ENCODE results near the gene KLHL36. TPM values are rescaled to one million over a fixed set of nuclear protein-coding genes. Genes with fewer than 3 reads are reported as not detected.

Gene KLHL36
- total RNA-seq, 5 donors from 2014 or later (not counting 1 experiment from before 2014, with no cell fraction given) = 96.1 to 135 (median 127) TPM

DNA sequence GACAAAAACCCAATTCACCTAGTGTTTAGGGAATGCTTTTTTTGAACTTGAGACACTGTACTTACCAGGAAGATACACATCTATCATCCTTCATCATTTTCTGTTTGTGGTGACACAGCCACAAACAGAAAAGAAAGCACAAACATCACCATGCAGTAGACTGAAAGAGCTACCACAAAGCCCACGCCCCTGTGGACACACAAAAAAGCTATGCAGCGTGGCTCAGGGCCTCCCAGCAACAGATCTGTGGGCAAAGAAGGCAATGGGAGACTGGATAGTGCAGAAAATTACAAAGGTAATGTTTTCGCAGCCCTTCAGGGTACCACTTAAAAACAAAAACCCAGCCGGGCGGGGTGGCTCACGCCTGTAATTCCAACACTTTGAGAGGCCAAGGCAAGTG lies 40.0 kb upstream of the KLHL36 start:
- peaks cover 29% of the 10 kb centered on the region for H3K36me3 Mint-ChIP-seq
- DNase-seq = peak in 9 of 35 experiments; percentile 29 to 66 (median 44)

DNA sequence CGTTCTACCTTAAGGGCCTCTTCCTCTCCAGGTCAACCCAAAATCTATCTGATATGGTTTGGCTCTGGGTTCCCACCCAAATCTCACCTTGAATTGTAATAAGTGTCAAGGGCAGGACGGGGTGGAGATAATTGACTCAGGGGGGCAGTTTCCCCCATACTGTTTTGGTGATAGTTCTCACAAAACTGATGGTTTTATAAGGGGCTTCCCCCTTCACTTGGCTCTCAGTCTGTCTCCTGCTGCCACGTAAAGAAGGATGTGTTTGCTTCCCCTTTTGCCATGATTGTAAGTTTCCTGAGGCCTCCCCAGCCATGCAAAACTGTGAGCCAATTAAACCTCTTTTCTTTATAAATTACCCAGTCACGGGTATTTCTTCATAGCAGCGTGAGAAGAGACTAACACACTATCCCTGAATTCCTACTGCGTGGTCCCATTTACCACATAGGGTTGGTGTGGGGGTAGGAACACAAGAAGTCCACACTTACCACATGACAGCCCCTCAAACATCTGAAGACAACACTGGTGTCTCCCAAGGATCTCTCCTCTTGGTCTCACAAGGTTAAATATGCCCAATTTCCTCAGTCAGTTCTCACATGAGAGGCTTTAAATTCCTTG lies 38.6 kb upstream of the KLHL36 start:
- Histone ChIP-seq H3K36me3 (ENCODE audit: control insufficient read depth in 2 of 2, extremely low read depth in 1 of 2, insufficient read depth in 1 of 2, low read length in 1 of 2) (peaks cover 12 to 40% of the 10 kb centered on the region in 2 donors), H3K27me3 (replicated peaks in 1 of 2; ENCODE audit: control insufficient read depth in 2 of 2, extremely low read depth in 1 of 2, insufficient read depth in 2 of 2, low read length in 1 of 2) (no peaks in the 10 kb centered on the region), H3K4me3 (ENCODE audit: control insufficient read depth in 1 of 2, extremely low read depth in 1 of 2, low read length in 1 of 2) (peak overlapping the region in 1 of 2 donors; percentile 15), H3K9me3 (peaks cover 2% of the 10 kb centered on the region), H3K27ac (ENCODE audit: low read length) (peak overlapping the region; percentile 79), H3K4me1 (ENCODE audit: control insufficient read depth in 1 of 2, extremely low read depth in 1 of 2, insufficient read depth in 2 of 2, low read length in 2 of 2) (peaks cover 80 to 100% of the 10 kb centered on the region in 2 experiments)
- H3K36me3 Mint-ChIP-seq = peaks cover 33% of the 10 kb centered on the region
- H3K27me3 Mint-ChIP-seq = no peaks in the 10 kb centered on the region
- peak overlapping the region; percentile 29 to 94 (median 67) for H3K4me3 Mint-ChIP-seq
- peak in 1 of 35 experiments; percentile 32 for DNase-seq
- ChIA-PET POLR2A (no interaction called here), CTCF (no interaction called here)
- peak overlapping the region; percentile 90 to 96 for H3K27ac Mint-ChIP-seq
- peaks cover 89 to 99% (median 97%) of the 10 kb centered on the region in 3 donors for H3K4me1 Mint-ChIP-seq
- H3K9me3 Mint-ChIP-seq = no peaks in the 10 kb centered on the region
- ATAC-seq (replicated peaks in 1 of 4) = no peak
- WGBS (ENCODE audit: insufficient coverage) = no CpG with 5 or more reads among the region's 6 CpGs

More for the DNA sequence above, 40.0 kb upstream of the KLHL36 start:
- Mint-ChIP-seq H3K4me3 (peak overlapping the region; percentile 56 to 76 (median 67)), H3K27ac (peak overlapping the region; percentile 90 to 96), H3K27me3 (no peaks in the 10 kb centered on the region), H3K9me3 (no peaks in the 10 kb centered on the region), H3K4me1 (peaks cover 87 to 95% (median 92%) of the 10 kb centered on the region in 3 donors)
- peaks cover 76 to 99% of the 10 kb centered on the region in 2 experiments for H3K4me1 ChIP-seq (ENCODE audit: control insufficient read depth in 1 of 2, extremely low read depth in 1 of 2, insufficient read depth in 2 of 2, low read length in 2 of 2)
- CTCF ChIA-PET = interaction anchor here (0.8 to 1.6 kb wide), 5 partner anchors 8 to 56 kb away, joined by 3 to 5 read pairs (median 3); no protein-coding TSS in a partner anchor
- H3K9me3 ChIP-seq = peaks cover 2% of the 10 kb centered on the region
- H3K4me3 ChIP-seq (ENCODE audit: control insufficient read depth in 1 of 2, extremely low read depth in 1 of 2, low read length in 1 of 2) = peak overlapping the region in 1 of 2 donors; percentile 5
- 17% methylated on average over 1 of the region's 6 CpGs for WGBS (ENCODE audit: insufficient coverage)
- H3K27me3 ChIP-seq (replicated peaks in 1 of 2; ENCODE audit: control insufficient read depth in 2 of 2, extremely low read depth in 1 of 2, insufficient read depth in 2 of 2, low read length in 1 of 2) = no peaks in the 10 kb centered on the region
- ATAC-seq (replicated peaks in 1 of 4) = peak; percentile 59 to 69 (median 63)
- POLR2A ChIA-PET = interaction anchor here (0.9 to 1.0 kb wide), 2 partner anchors 8 to 40 kb away, joined by 3 to 5 read pairs; partner anchors contain the start of gene KLHL36 (in 1 of the 2)
- H3K36me3 ChIP-seq (ENCODE audit: control insufficient read depth in 2 of 2, extremely low read depth in 1 of 2, insufficient read depth in 1 of 2, low read length in 1 of 2) = peaks cover 8 to 27% of the 10 kb centered on the region in 2 donors
- H3K27ac ChIP-seq (ENCODE audit: low read length) = peak overlapping the region; percentile 79

DNA sequence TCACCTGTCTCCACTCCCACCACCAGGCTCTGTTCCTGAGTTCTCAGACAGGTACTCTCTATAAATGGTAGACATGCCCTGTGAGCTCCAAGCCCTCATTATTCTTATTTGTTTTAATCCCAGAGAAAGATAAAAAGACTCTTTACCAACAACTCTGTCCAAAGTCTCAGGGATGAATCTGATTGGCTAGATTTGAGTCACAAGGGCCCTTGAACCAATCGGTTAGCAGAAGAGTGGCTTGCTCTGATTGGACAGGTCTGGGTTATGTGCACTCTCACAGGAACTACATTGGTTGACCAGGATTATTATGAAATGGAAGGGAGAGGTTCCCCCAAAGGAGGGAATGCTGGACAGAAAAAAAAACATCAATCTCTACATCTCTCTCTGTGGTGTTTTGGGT lies 37.9 kb upstream of the KLHL36 start:
- DNase-seq (peak in 1 of 35 experiments; percentile 19), ATAC-seq (replicated peaks in 1 of 4) (no peak)
- peaks cover 95 to 99% (median 99%) of the 10 kb centered on the region in 3 donors for H3K4me1 Mint-ChIP-seq
- H3K9me3 Mint-ChIP-seq = no peaks in the 10 kb centered on the region
- H3K27me3 ChIP-seq (replicated peaks in 1 of 2; ENCODE audit: control insufficient read depth in 2 of 2, extremely low read depth in 1 of 2, insufficient read depth in 2 of 2, low read length in 1 of 2) = no peaks in the 10 kb centered on the region
- H3K36me3 Mint-ChIP-seq = peaks cover 34% of the 10 kb centered on the region
- peak overlapping the region; percentile 90 to 96 for H3K27ac Mint-ChIP-seq
- peak overlapping the region; percentile 79 for H3K27ac ChIP-seq (ENCODE audit: low read length)
- peak overlapping the region in 1 of 3 donors; percentile 94 for H3K4me3 Mint-ChIP-seq
- peaks cover 2% of the 10 kb centered on the region for H3K9me3 ChIP-seq
- CTCF ChIA-PET = interaction anchor here in 1 of 2 donors (1.0 kb wide), 1 partner anchor 8 kb away, joined by 5 read pairs; no protein-coding TSS in a partner anchor
- no peak overlapping the region for H3K4me3 ChIP-seq (ENCODE audit: control insufficient read depth in 1 of 2, extremely low read depth in 1 of 2, low read length in 1 of 2)
- WGBS (ENCODE audit: insufficient coverage) = no CpG with 5 or more reads among the region's 1 CpG
- POLR2A ChIA-PET = no interaction called here
- peaks cover 14 to 40% of the 10 kb centered on the region in 2 donors for H3K36me3 ChIP-seq (ENCODE audit: control insufficient read depth in 2 of 2, extremely low read depth in 1 of 2, insufficient read depth in 1 of 2, low read length in 1 of 2)
- H3K4me1 ChIP-seq (ENCODE audit: control insufficient read depth in 1 of 2, extremely low read depth in 1 of 2, insufficient read depth in 2 of 2, low read length in 2 of 2) = peaks cover 84 to 100% of the 10 kb centered on the region in 2 experiments
- no peaks in the 10 kb centered on the region for H3K27me3 Mint-ChIP-seq

GRCh38 chr16:84611041-84611440 lies 37.3 kb upstream of the KLHL36 start:
- Mint-ChIP-seq H3K9me3 (no peaks in the 10 kb centered on the region), H3K4me3 (peak overlapping the region in 1 of 3 donors; percentile 94)
- POLR2A ChIA-PET = interaction anchor here in 1 of 2 donors (0.5 kb wide), 1 partner anchor 58 kb away, joined by 4 read pairs; no protein-coding TSS in a partner anchor

DNA sequence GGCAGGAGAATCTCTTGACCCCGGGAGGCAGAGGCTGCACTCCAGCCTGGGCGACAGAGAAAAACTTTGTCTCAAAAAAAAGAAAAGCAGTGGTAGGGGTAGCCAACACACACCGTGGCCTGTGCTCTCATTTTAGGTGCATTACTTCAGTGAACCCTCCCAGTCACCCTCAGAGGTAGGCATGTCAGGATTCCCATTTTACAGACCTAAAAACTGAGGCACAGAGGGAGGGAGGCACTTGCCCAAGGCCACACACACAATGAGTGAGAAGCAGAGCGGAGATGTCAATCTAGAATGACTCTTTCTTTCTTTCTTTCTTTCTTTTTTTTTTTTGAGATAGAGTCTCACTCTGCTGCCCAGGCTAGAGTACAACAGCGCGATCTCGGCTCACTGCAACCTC lies 35.6 kb upstream of the KLHL36 start:
- H3K36me3 Mint-ChIP-seq = peaks cover 33% of the 10 kb centered on the region
- H3K9me3 Mint-ChIP-seq = no peaks in the 10 kb centered on the region
- no peaks in the 10 kb centered on the region for H3K27me3 Mint-ChIP-seq
- Histone ChIP-seq H3K4me3 (ENCODE audit: control insufficient read depth in 1 of 2, extremely low read depth in 1 of 2, low read length in 1 of 2) (no peak overlapping the region), H3K36me3 (ENCODE audit: control insufficient read depth in 2 of 2, extremely low read depth in 1 of 2, insufficient read depth in 1 of 2, low read length in 1 of 2) (peaks cover 14 to 29% of the 10 kb centered on the region in 2 donors), H3K27me3 (replicated peaks in 1 of 2; ENCODE audit: control insufficient read depth in 2 of 2, extremely low read depth in 1 of 2, insufficient read depth in 2 of 2, low read length in 1 of 2) (no peaks in the 10 kb centered on the region), H3K9me3 (no peaks in the 10 kb centered on the region), H3K4me1 (ENCODE audit: control insufficient read depth in 1 of 2, extremely low read depth in 1 of 2, insufficient read depth in 2 of 2, low read length in 2 of 2) (peaks cover 69 to 93% of the 10 kb centered on the region in 2 experiments), H3K27ac (ENCODE audit: low read length) (no peak overlapping the region)
- H3K4me1 Mint-ChIP-seq = peaks cover 89 to 90% (median 90%) of the 10 kb centered on the region in 3 donors
- POLR2A ChIA-PET = no interaction called here
- peak overlapping the region; percentile 83 to 88 for H3K27ac Mint-ChIP-seq
- peak overlapping the region in 1 of 3 donors; percentile 94 for H3K4me3 Mint-ChIP-seq
- DNase-seq (no peak), ATAC-seq (replicated peaks in 1 of 4) (no peak)
- CTCF ChIA-PET = interaction anchor here in 1 of 2 donors (0.6 kb wide), 1 partner anchor 9 kb away, joined by 4 read pairs; no protein-coding TSS in a partner anchor
- no CpG with 5 or more reads among the region's 7 CpGs for WGBS (ENCODE audit: insufficient coverage)

More at GRCh38 chr16:84611041-84611440, 37.3 kb upstream of the KLHL36 start:
- Mint-ChIP-seq H3K27ac (peak overlapping the region; percentile 90 to 96), H3K27me3 (no peaks in the 10 kb centered on the region), H3K36me3 (peaks cover 36% of the 10 kb centered on the region), H3K4me1 (peaks cover 96 to 99% (median 99%) of the 10 kb centered on the region in 3 donors)
- no peak overlapping the region for H3K4me3 ChIP-seq (ENCODE audit: control insufficient read depth in 1 of 2, extremely low read depth in 1 of 2, low read length in 1 of 2)
- WGBS (ENCODE audit: insufficient coverage) = 44% methylated on average over 2 of the region's 4 CpGs
- H3K27ac ChIP-seq (ENCODE audit: low read length) = peak overlapping the region; percentile 79
- peaks cover 84 to 100% of the 10 kb centered on the region in 2 experiments for H3K4me1 ChIP-seq (ENCODE audit: control insufficient read depth in 1 of 2, extremely low read depth in 1 of 2, insufficient read depth in 2 of 2, low read length in 2 of 2)
- DNase-seq = no peak
- ATAC-seq (replicated peaks in 1 of 4) = no peak
- H3K36me3 ChIP-seq (ENCODE audit: control insufficient read depth in 2 of 2, extremely low read depth in 1 of 2, insufficient read depth in 1 of 2, low read length in 1 of 2) = peaks cover 14 to 36% of the 10 kb centered on the region in 2 donors
- CTCF ChIA-PET = interaction anchor here in 1 of 2 donors (1.0 kb wide), 1 partner anchor 9 kb away, joined by 5 read pairs; no protein-coding TSS in a partner anchor
- no peaks in the 10 kb centered on the region for H3K27me3 ChIP-seq (replicated peaks in 1 of 2; ENCODE audit: control insufficient read depth in 2 of 2, extremely low read depth in 1 of 2, insufficient read depth in 2 of 2, low read length in 1 of 2)
- no peaks in the 10 kb centered on the region for H3K9me3 ChIP-seq

DNA sequence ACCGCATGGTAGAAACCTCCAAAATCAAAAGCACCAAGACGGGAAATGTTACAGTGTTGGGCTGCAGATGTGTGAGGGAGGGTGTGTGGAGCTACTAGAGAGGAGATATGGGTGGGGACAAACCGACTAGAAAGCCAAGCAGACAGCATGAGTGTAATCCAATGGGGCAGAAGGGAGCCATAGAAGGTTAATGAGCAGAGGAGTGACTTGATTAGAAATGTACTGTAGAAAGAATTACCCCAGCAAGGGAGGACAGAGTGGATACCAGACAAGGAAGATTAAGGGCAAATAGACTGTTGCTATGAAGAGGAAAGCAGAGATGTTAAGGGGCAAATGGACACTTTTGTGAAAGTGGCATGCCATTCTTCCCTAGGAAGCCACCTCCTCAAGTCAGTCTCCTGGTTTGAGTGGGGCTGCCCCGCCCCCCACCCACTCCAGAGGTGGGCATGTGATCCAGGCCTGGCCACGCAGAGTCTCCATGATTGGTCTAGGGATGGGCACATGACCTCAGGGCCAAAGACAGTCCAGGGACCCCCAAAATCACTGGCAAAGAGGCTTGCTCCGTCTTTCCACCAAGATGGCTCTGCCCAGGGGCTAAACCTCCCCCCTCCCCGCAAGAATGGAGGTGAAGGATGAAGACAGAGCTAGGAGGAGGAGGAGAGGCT lies 34.8 kb upstream of the KLHL36 start:
- Histone ChIP-seq H3K4me1 (ENCODE audit: control insufficient read depth in 1 of 2, extremely low read depth in 1 of 2, insufficient read depth in 2 of 2, low read length in 2 of 2) (peaks cover 62 to 88% of the 10 kb centered on the region in 2 experiments), H3K27me3 (replicated peaks in 1 of 2; ENCODE audit: control insufficient read depth in 2 of 2, extremely low read depth in 1 of 2, insufficient read depth in 2 of 2, low read length in 1 of 2) (no peaks in the 10 kb centered on the region), H3K9me3 (no peaks in the 10 kb centered on the region), H3K27ac (ENCODE audit: low read length) (peak overlapping the region; percentile 47), H3K4me3 (ENCODE audit: control insufficient read depth in 1 of 2, extremely low read depth in 1 of 2, low read length in 1 of 2) (peak overlapping the region in 1 of 2 donors; percentile 11), H3K36me3 (ENCODE audit: control insufficient read depth in 2 of 2, extremely low read depth in 1 of 2, insufficient read depth in 1 of 2, low read length in 1 of 2) (peaks cover 14 to 29% of the 10 kb centered on the region in 2 donors)
- DNase-seq (peak in 1 of 35 experiments; percentile 19), ATAC-seq (replicated peaks in 1 of 4) (no peak)
- H3K36me3 Mint-ChIP-seq = peaks cover 33% of the 10 kb centered on the region
- 38% methylated on average over 3 of the region's 7 CpGs for WGBS (ENCODE audit: insufficient coverage)
- no peaks in the 10 kb centered on the region for H3K27me3 Mint-ChIP-seq
- peaks cover 80 to 85% (median 83%) of the 10 kb centered on the region in 3 donors for H3K4me1 Mint-ChIP-seq
- H3K4me3 Mint-ChIP-seq = peak overlapping the region; percentile 66 to 94 (median 86)
- H3K9me3 Mint-ChIP-seq = no peaks in the 10 kb centered on the region
- H3K27ac Mint-ChIP-seq = peak overlapping the region; percentile 83 to 88
- CTCF ChIA-PET = interaction anchor here (0.6 to 1.4 kb wide), 3 partner anchors 10 to 16 kb away, joined by 3 to 4 read pairs (median 3); no protein-coding TSS in a partner anchor
- POLR2A ChIA-PET = interaction anchor here in 1 of 2 donors (0.5 kb wide), 1 partner anchor 100 kb away, joined by 7 read pairs; no protein-coding TSS in a partner anchor
